CD8-positive, alpha-beta memory T cell (primary cell): ENCODE measurements around the gene SLC12A6. TPM values are rescaled to one million over a fixed set of nuclear protein-coding genes. Genes with fewer than 3 reads are reported as not detected.

Experiments used
- CTCF ChIA-PET: fragments of 350-600 bp; sonication (Branson Sonifier 250); formaldehyde crosslinking; loops from one replicate; lab custom pipeline; 2021; ENCODE audit warnings: antibody characterized with exemption; lab: Charles Lee
- POLR2A ChIA-PET: fragments of 350-600 bp; sonication (Branson Sonifier 250); formaldehyde crosslinking; loops from one replicate; lab custom pipeline; 2021; ENCODE audit warnings: antibody characterized with exemption; lab: Charles Lee
- DNase-seq, 5 donors: peaks; one replicate each; pipeline versions ENCODE4 v3.0.0 to v3.0.0-alpha.2; 2020 to 2022; ENCODE audit warnings: mixed read lengths in 1 of 5
- H3K27ac ChIP-seq: one replicate; pipeline ENCODE4 v1.7.0; 2013; ENCODE audit warnings: low read depth, mild to moderate bottlenecking, low read length, moderate library complexity
- H3K27me3 ChIP-seq: 2 replicates; pipeline ENCODE4 v1.7.0; 2013; ENCODE audit warnings: low read length, mild to moderate bottlenecking; ENCODE audit not compliant: insufficient read depth, poor library complexity, severe bottlenecking
- H3K36me3 ChIP-seq: 2 replicates; pipeline ENCODE4 v1.7.0; 2013; ENCODE audit warnings: mild to moderate bottlenecking, low read length, moderate library complexity; ENCODE audit not compliant: insufficient read depth
- H3K4me1 ChIP-seq: 2 replicates; pipeline ENCODE4 v1.7.0; 2013; ENCODE audit warnings: mild to moderate bottlenecking, low read length, moderate library complexity; ENCODE audit not compliant: insufficient read depth
- H3K4me3 ChIP-seq: 2 replicates; pipeline ENCODE4 v1.7.0; 2013; ENCODE audit warnings: mild to moderate bottlenecking, low read length
- H3K9me3 ChIP-seq: 2 replicates; pipeline ENCODE4 v1.7.0; 2013; ENCODE audit warnings: mild to moderate bottlenecking, low read length
- H3K27ac Mint-ChIP-seq, 8 donors: one replicate each; pipeline ENCODE4 v1.8.0; 2020 to 2021; ENCODE audit warnings: mixed read lengths in 8 of 8, mild to moderate bottlenecking in 6 of 8, inconsistent platforms in 3 of 8, moderate library complexity in 3 of 8
- H3K27me3 Mint-ChIP-seq, 2 donors: one replicate each; pipeline ENCODE4 v1.8.0; 2020 to 2021; ENCODE audit warnings: mixed read lengths in 2 of 2, mild to moderate bottlenecking in 1 of 2, moderate library complexity in 1 of 2
- H3K36me3 Mint-ChIP-seq, 3 donors: one replicate each; pipeline ENCODE4 v1.8.0; 2020 to 2021; ENCODE audit warnings: mixed read lengths in 3 of 3, inconsistent platforms in 1 of 3, mild to moderate bottlenecking in 1 of 3
- H3K4me1 Mint-ChIP-seq, 3 donors: one replicate each; pipeline ENCODE4 v1.8.0; 2020 to 2021; ENCODE audit warnings: mixed read lengths in 3 of 3, inconsistent platforms in 1 of 3, mild to moderate bottlenecking in 1 of 3
- H3K4me3 Mint-ChIP-seq, 7 donors: one replicate each; pipeline ENCODE4 v1.8.0; 2020 to 2021; ENCODE audit warnings: mixed read lengths in 7 of 7, mild to moderate bottlenecking in 6 of 7, moderate library complexity in 4 of 7, inconsistent platforms in 2 of 7
- H3K9me3 Mint-ChIP-seq, 5 donors: one replicate each; pipeline ENCODE4 v1.8.0; 2020 to 2022; ENCODE audit warnings: mixed read lengths in 5 of 5, mild to moderate bottlenecking in 3 of 5, moderate library complexity in 2 of 5, inconsistent platforms in 1 of 5
- polyA plus RNA-seq: library from polyadenylated mRNA; unstranded; fragments of 300-500 nt; fragmentation: Illumina TruSeq; gene quantifications from one replicate; pipeline ENCODE4 v1.2.3, GENCODE V29; 2021
- total RNA-seq, 2 experiments: library from RNA; stranded (reverse); gene quantifications; one replicate each; pipeline ENCODE4 v1.2.3, GENCODE V29; 2021

SLC12A6 gene
- total and polyA plus RNA-seq, 3 experiments from 2014 or later, result 7.1 to 20.6 (median 19.2) TPM

- Histone ChIP-seq H3K27me3 (no peaks in the 10 kb centered on the region), H3K36me3 (no peaks in the 10 kb centered on the region), H3K4me3 (no peak overlapping the region), H3K9me3 (no peaks in the 10 kb centered on the region), H3K4me1 (no peaks in the 10 kb centered on the region), H3K27ac (no peak overlapping the region)
- Mint-ChIP-seq H3K9me3 (no peaks in the 10 kb centered on the region), H3K4me1 (peaks cover 2 to 25% (median 18%) of the 10 kb centered on the region in 3 donors), H3K27me3 (no peaks in the 10 kb centered on the region), H3K27ac (no peak overlapping the region), H3K36me3 (peaks cover 1 to 24% (median 3%) of the 10 kb centered on the region in 3 donors), H3K4me3 (no peak overlapping the region)
- CTCF ChIA-PET, result interaction anchor here (1.1 kb wide), 1 partner anchor 231 kb away, joined by 3 read pairs; no protein-coding TSS in a partner anchor
- DNase-seq, result no peak
- POLR2A ChIA-PET, result no interaction called here
Observed at GRCh38 chr15:34275721-34276120, 61.9 kb downstream of the SLC12A6 start.

- Mint-ChIP-seq H3K9me3 (no peaks in the 10 kb centered on the region), H3K4me3 (no peak overlapping the region), H3K36me3 (peaks cover 0 to 24% (median 1%) of the 10 kb centered on the region in 3 donors), H3K4me1 (peaks cover 2 to 19% (median 13%) of the 10 kb centered on the region in 3 donors), H3K27me3 (no peaks in the 10 kb centered on the region), H3K27ac (no peak overlapping the region)
- Histone ChIP-seq H3K27me3 (no peaks in the 10 kb centered on the region), H3K4me1 (no peaks in the 10 kb centered on the region), H3K27ac (no peak overlapping the region), H3K4me3 (no peak overlapping the region), H3K9me3 (no peaks in the 10 kb centered on the region), H3K36me3 (no peaks in the 10 kb centered on the region)
- CTCF ChIA-PET, result interaction anchor here (1.1 kb wide), 1 partner anchor 230 kb away, joined by 3 read pairs; no protein-coding TSS in a partner anchor
- no peak for DNase-seq
- POLR2A ChIA-PET, result no interaction called here
Observed at GRCh38 chr15:34275154-34275553, 62.4 kb downstream of the SLC12A6 start.

- H3K36me3 ChIP-seq, result no peaks in the 10 kb centered on the region
- ChIA-PET CTCF (no interaction called here), POLR2A (no interaction called here)
- DNase-seq, result no peak
- peaks cover 0 to 6% (median 2%) of the 10 kb centered on the region in 3 donors for H3K4me1 Mint-ChIP-seq
- no peaks in the 10 kb centered on the region for H3K4me1 ChIP-seq
- no peaks in the 10 kb centered on the region for H3K27me3 Mint-ChIP-seq
- H3K27ac ChIP-seq, result no peak overlapping the region
- no peaks in the 10 kb centered on the region for H3K9me3 Mint-ChIP-seq
- H3K27me3 ChIP-seq, result no peaks in the 10 kb centered on the region
- H3K27ac Mint-ChIP-seq, result peak overlapping the region in 1 of 8 donors; percentile 93
- H3K9me3 ChIP-seq, result no peaks in the 10 kb centered on the region
- H3K4me3 ChIP-seq, result no peak overlapping the region
- H3K36me3 Mint-ChIP-seq, result peaks cover 0 to 34% (median 1%) of the 10 kb centered on the region in 3 donors
- H3K4me3 Mint-ChIP-seq, result no peak overlapping the region
Observed at GRCh38 chr15:34271493-34271892, 66.1 kb downstream of the SLC12A6 start.

GRCh38 chr15:34266751-34267150 lies 70.8 kb downstream of the SLC12A6 start:
- H3K36me3 Mint-ChIP-seq, result peaks cover 0 to 19% (median 0%) of the 10 kb centered on the region in 3 donors
- Histone ChIP-seq H3K4me1 (no peaks in the 10 kb centered on the region), H3K27ac (no peak overlapping the region), H3K4me3 (no peak overlapping the region), H3K36me3 (no peaks in the 10 kb centered on the region), H3K9me3 (no peaks in the 10 kb centered on the region), H3K27me3 (no peaks in the 10 kb centered on the region)
- H3K4me1 Mint-ChIP-seq, result peaks cover 0 to 3% (median 0%) of the 10 kb centered on the region in 3 donors
- POLR2A ChIA-PET, result no interaction called here
- H3K9me3 Mint-ChIP-seq, result no peaks in the 10 kb centered on the region
- H3K27ac Mint-ChIP-seq, result peak overlapping the region in 2 of 8 donors; percentile 12 to 75
- CTCF ChIA-PET, result no interaction called here
- DNase-seq, result no peak
- no peak overlapping the region for H3K4me3 Mint-ChIP-seq
- peaks cover 0 to 3% of the 10 kb centered on the region in 2 donors for H3K27me3 Mint-ChIP-seq

GRCh38 chr15:34264076-34264475 lies 73.5 kb downstream of the SLC12A6 start:
- Histone ChIP-seq H3K4me1 (no peaks in the 10 kb centered on the region), H3K4me3 (no peak overlapping the region), H3K36me3 (no peaks in the 10 kb centered on the region), H3K27ac (no peak overlapping the region), H3K27me3 (no peaks in the 10 kb centered on the region), H3K9me3 (no peaks in the 10 kb centered on the region)
- peaks cover 0 to 3% (median 0%) of the 10 kb centered on the region in 3 donors for H3K4me1 Mint-ChIP-seq
- H3K27me3 Mint-ChIP-seq, result peaks cover 0 to 3% of the 10 kb centered on the region in 2 donors
- no peak for DNase-seq
- CTCF ChIA-PET, result no interaction called here
- POLR2A ChIA-PET, result no interaction called here
- no peak overlapping the region for H3K4me3 Mint-ChIP-seq
- H3K9me3 Mint-ChIP-seq, result no peaks in the 10 kb centered on the region
- no peak overlapping the region for H3K27ac Mint-ChIP-seq
- peaks cover 0 to 15% (median 2%) of the 10 kb centered on the region in 3 donors for H3K36me3 Mint-ChIP-seq

- H3K9me3 ChIP-seq, result no peaks in the 10 kb centered on the region
- H3K9me3 Mint-ChIP-seq, result no peaks in the 10 kb centered on the region
- H3K27me3 Mint-ChIP-seq, result peaks cover 0 to 3% of the 10 kb centered on the region in 2 donors
- H3K27ac Mint-ChIP-seq, result peak overlapping the region in 1 of 8 donors; percentile 88
- H3K4me3 ChIP-seq, result no peak overlapping the region
- H3K4me3 Mint-ChIP-seq, result no peak overlapping the region
- peaks cover 0 to 22% (median 10%) of the 10 kb centered on the region in 3 donors for H3K36me3 Mint-ChIP-seq
- CTCF ChIA-PET, result no interaction called here
- POLR2A ChIA-PET, result no interaction called here
- H3K4me1 ChIP-seq, result no peaks in the 10 kb centered on the region
- no peaks in the 10 kb centered on the region for H3K36me3 ChIP-seq
- H3K4me1 Mint-ChIP-seq, result peaks cover 0 to 3% (median 0%) of the 10 kb centered on the region in 3 donors
- H3K27me3 ChIP-seq, result no peaks in the 10 kb centered on the region
- H3K27ac ChIP-seq, result no peak overlapping the region
- DNase-seq, result no peak
Observed at GRCh38 chr15:34262362-34262761, 75.2 kb downstream of the SLC12A6 start.

GRCh38 chr15:34259566-34259965 lies 78.0 kb downstream of the SLC12A6 start:
- Histone ChIP-seq H3K9me3 (no peaks in the 10 kb centered on the region), H3K27ac (no peak overlapping the region), H3K27me3 (no peaks in the 10 kb centered on the region), H3K4me3 (no peak overlapping the region), H3K4me1 (no peaks in the 10 kb centered on the region), H3K36me3 (no peaks in the 10 kb centered on the region)
- H3K9me3 Mint-ChIP-seq, result no peaks in the 10 kb centered on the region
- DNase-seq, result no peak
- peaks cover 0 to 3% of the 10 kb centered on the region in 2 donors for H3K27me3 Mint-ChIP-seq
- no peak overlapping the region for H3K4me3 Mint-ChIP-seq
- POLR2A ChIA-PET, result interaction anchor here (1.2 kb wide), 1 partner anchor 108 kb away, joined by 5 read pairs; the partner anchor contains the start of gene LPCAT4
- CTCF ChIA-PET, result interaction anchor here (2.8 kb wide), 1 partner anchor 108 kb away, joined by 8 read pairs; the partner anchor contains the start of gene LPCAT4
- H3K36me3 Mint-ChIP-seq, result peaks cover 4 to 44% (median 15%) of the 10 kb centered on the region in 3 donors
- H3K4me1 Mint-ChIP-seq, result peaks cover 0 to 3% (median 0%) of the 10 kb centered on the region in 3 donors
- no peak overlapping the region for H3K27ac Mint-ChIP-seq

- Histone ChIP-seq H3K27me3 (no peaks in the 10 kb centered on the region), H3K36me3 (no peaks in the 10 kb centered on the region), H3K4me3 (no peak overlapping the region), H3K4me1 (no peaks in the 10 kb centered on the region), H3K9me3 (no peaks in the 10 kb centered on the region), H3K27ac (no peak overlapping the region)
- H3K4me1 Mint-ChIP-seq, result no peaks in the 10 kb centered on the region
- ChIA-PET POLR2A (no interaction called here), CTCF (interaction anchor here (2.8 kb wide), 1 partner anchor 110 kb away, joined by 8 read pairs; the partner anchor contains the start of gene LPCAT4)
- DNase-seq, result no peak
- H3K9me3 Mint-ChIP-seq, result no peaks in the 10 kb centered on the region
- H3K36me3 Mint-ChIP-seq, result peaks cover 9 to 56% (median 22%) of the 10 kb centered on the region in 3 donors
- peak overlapping the region in 2 of 8 donors; percentile 3 to 68 for H3K27ac Mint-ChIP-seq
- H3K27me3 Mint-ChIP-seq, result peaks cover 0 to 3% of the 10 kb centered on the region in 2 donors
- no peak overlapping the region for H3K4me3 Mint-ChIP-seq
Observed at GRCh38 chr15:34258151-34258550, 79.4 kb downstream of the SLC12A6 start.
